CD4-positive, alpha-beta T cell treated with Interleukin-17A for 1 hour (primary cell): ENCODE measurements around the gene NEK7.
"Not testable (repeated sequence)": the region's sequence is repeated elsewhere in the genome, so short reads cannot be mapped to it uniquely, and the experiment has no call there.

ENCODE experiments used
- DNase-seq: peaks from one replicate; pipeline ENCODE4 v3.0.0-alpha.2; 2020

NEK7 gene

DNA sequence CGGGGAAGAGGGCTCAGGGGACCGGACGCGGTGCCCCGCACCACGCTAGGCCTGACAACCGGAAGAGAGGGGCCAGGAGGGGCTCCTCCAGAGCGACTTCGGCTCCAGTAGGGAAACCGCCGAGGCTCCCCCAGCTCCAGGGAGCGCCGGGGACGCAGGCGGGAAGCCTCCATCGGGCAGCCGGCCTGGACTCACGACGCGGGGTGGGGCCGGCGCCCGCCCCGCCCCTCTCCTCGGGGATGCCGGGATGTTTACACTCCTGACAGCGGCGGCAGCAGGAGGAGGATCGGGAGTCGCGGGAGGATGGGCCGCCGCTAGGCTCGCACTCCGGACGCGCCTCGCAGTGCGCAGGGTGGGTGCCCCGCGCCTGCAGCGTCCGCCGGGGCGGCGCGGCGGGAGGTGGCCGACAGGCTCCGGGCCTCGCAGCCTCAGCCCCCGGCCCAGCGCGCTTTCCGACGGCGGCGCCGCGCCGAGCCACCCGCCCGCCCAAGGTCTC lies at the start of gene NEK7:
TSS of gene NEK7 (plus strand) at position 254 of the 496 bp plus-strand sequence. CDS start 75,583 bp downstream, outside the sequence.
- peak; percentile 57 for DNase-seq

DNA sequence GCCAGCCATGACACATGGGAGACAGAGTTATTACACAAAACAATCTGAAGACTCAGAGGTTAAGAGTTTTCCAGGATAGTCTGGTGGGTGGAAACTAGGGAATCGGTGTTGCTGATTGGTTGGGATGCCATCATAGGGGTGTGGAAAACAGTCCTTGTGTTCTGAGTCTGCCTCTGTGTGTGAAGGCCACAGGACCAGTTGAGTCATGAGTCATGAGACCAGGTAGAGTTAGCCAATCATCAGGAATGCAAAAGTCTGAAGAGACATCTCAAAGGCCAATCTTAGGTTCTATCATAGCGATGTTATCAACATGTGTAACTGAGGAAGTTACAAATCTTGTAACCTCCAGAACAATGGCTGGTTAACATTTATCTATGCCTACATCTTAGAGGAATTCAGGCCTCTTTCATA lies 49.7 kb upstream of the NEK7 start:
- no peak for DNase-seq

DNA sequence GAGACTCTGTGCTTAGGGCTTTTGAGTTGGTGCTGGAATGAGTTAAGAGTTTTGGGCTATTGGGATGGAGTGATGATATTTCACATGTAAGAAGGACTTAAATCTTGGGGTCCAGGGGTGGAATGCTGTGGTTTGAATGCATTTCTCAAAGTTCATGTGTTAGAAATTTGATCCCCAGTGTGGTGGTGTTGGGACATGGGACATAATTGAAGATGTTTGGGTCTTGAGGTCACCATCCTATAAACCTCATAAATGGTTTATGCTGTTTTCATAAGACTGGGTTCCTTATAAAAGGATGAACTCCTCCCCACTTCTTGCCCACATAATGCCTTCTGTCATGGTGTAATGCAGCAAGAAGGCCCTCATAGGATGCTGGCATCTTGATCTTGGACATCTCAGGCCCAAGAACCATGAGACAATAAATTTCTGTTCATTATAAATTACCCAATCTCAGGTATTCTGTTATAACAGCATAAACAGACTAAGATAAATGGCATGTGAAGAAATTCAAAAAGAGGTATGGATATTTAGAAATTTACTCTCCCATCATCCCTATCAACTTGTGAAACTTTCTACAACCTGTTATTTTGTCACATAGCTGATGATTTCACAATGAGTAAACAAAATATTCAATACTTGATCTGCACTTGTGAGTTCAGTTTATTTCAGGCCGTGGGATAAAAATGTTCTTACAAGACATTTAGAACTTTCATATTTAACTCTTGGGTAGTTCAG lies 48.0 kb upstream of the NEK7 start:
- no peak for DNase-seq

DNA sequence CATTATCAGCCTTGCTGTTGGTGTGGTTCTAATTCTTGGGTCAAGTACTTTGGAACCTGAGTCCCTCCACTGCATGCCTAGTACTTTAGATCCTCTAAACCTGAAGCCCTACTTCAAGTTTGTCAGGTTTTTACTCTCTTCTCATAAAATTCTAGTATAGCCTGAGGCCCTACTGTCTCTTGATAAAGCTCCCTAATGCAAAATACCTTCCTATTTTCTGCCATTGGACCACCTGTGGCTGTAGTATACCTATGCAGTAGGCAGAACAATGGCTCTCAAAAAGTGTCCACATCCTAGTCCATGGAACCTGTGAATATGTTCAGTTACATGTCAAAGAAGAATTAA lies 47.5 kb upstream of the NEK7 start:
- DNase-seq, result no peak

DNA sequence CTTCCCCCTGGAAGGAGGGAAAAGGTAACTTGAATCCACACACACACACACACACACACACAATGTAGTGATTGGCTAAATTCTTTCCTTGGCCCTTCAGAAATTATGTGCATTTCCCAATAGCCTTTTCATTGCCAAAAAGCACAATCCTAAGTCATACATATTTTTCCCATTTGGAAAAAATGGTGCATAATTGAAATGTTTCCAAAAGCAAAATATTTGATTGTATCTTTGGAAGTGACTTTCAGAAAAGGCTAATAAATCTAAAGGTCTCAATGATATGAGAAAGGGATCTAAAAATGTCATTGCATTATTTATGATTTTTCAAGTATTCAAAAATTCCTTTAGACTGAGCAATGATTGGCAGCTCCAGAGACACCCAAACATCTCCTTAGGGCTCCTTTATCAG lies 43.5 kb upstream of the NEK7 start:
- DNase-seq, result no peak

DNA sequence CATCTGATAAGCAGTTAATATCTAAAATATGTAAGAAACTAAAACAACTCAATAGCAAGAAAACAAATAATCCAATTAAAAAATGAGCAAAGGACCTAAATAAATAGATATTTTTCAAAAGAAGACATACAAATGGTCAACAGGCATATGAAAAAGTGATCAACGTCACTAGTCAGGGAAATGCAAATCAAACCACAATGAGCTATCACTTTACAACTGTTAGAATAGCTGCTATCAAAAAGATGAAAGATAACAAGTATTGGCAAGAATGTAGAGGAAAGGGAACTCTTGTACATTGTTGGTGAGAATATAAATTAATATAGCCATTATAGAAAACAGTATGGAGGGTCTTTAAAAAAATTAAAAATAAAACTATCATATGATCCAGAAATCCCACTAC lies 40.7 kb upstream of the NEK7 start:
- DNase-seq, result no peak

DNA sequence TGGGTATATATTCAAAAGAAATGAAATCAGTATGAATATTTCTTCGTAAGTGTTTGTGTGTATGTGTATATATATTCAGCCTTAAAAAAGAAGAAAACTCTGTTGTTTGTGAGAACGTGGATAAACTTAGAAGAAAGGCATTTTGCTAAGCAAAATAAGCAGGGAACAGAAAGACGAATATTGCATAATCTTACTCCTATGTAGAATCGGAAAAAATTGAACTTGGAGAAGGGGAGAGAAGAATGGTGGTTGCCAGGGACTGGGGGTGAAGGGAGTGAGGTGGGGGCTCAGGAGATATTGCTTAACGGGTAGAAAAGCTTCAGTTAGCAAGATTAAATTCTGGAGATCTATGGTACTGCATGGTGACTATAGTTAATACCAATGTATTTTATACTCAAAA lies 40.3 kb upstream of the NEK7 start:
- DNase-seq, result no peak

DNA sequence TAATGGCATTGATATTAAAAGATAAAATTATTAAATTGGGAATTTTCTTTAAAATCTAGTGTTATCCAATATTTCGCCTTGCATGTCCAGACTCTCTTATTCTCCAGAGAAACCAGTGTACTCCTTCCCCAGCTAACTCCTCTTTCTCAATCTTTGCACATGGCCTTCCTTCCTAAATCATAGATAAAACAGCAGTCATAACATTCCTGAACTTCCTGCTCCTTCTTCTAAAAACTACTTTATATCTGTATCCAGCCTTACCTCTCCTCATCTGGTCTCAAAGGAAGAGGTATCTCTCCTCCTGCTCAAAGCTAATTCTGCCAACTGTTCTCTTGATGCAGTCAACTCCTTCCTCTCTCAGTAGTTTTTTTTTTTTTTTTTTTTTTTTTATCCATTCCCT lies 39.5 kb upstream of the NEK7 start:
- no peak for DNase-seq

DNA sequence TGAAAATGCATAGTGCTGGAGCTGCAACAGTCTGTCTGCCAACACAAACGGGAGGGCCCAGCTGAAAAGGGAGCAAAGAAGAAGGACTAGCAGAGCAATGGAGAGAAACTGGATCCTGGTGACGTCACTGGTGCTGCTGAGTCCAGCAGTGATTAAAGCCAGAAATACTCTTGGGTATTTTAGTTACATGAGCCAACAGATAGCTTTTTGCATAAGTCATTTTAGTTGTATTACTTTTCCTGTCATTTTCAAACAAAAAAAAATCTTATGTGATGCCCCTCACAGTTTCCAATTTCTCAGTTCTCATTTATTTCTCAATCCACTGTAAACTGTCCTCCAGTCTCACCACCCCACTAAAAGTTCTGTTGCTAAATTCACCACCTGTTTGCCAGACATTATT lies 38.7 kb upstream of the NEK7 start:
- no peak for DNase-seq

DNA sequence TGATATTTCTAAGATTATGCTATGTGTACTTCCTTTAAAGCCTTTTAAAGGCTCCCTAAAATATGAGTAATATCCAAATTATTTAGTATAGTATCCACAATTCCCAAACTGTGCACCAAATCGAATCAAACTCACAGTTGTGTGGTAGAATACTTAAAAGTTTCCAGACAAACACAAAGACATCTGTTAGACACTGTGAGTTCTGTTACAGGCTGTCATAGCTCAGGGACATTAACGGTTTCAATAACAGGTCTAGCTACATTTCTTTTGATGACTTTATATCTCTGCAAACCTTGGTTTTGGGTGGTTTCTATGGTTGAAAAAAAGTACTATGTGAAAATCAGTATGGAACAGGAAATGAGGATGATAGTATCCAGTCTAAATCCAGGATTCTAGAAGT lies 36.9 kb upstream of the NEK7 start:
- DNase-seq, result no peak

DNA sequence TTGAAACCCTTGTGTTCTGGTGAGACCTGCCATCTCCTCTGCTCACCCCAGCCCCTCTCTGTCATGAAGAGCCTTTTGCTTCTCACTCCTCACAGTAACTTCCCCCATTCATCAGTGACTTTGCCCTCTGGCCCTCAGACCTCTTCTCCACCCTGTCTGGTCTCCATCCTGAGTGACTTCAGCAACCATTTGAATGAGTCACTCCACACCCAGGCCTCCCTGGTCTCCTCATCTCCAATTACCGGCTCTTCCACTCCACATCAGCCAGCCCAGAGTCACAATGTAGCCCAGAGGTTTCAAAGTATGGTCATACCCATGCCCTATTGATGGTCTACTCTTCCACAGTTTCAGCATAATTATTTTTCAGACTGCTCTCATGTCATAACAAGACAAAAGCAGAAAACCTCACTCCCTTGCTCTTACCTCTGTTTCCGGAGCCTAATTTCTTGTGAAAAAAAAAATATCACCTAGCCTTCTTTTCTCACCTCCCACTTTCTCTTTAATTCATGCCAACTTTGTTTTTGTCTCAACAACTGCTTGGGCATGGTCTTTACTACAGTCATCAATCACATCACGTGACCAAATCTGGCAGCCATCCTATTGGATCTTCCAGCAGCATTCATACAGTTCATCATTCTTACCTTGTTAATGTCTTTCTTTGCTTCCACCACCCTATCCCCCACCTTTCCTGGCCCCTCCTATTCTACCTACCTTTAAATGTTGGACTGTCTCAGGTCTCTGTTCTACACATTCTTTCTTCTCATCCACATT lies 35.6 kb upstream of the NEK7 start:
- no peak for DNase-seq

DNA sequence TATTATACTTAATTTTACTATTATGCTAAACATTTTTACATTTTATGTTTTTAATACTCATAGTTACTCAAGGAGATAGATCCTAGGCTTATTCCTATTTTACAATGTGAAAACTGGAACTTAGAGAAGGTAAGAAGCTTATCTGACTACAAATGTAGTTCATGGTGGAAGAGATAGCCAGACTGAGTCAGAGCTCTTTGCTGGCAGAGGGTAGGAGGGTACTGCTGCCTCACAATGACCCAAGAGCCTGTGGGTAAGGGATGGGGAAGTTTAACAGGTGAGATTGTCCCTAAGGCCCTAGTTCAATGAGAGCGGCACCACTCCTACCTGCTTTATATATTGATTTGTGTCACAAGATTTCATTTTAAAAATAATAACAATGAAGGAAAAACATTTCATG lies 34.1 kb upstream of the NEK7 start:
- no peak for DNase-seq

DNA sequence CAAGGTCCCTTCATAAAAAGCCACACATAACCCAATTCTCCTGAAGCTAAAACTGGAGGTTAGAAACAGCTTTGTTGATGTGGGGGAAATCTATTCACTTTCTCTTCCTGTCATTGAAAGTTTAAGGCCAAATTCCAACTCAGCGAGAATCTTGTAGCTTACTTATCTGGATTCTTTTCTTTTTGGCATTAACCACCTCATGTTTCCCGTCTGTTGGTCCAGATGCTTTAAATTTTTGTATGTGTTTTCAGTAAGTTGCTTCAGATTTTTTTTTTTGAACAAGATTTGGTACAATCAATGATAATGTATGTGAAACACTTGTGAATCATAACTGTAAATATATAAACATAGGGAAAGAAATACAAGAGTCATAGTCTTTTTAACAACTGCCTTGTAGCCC lies 33.7 kb upstream of the NEK7 start:
- DNase-seq, result no peak

DNA sequence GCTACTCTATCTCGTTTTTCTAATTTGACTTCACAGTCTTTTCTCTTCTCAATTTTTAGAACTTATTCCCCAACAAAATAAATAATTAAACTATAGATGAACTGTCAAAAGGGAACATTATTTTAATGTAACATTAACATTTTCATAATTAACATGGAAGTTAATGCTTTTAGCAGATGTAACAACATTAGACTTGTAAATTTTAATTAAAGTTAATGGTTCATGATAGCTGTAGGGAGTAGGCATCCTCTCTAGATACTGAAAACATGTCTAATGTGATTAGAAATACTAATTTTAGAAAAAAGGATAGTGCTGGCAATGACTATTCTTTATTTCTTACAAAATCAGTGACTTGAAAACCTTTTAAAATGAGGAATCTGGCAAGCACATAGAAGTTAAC lies 32.1 kb upstream of the NEK7 start:
- no peak for DNase-seq

DNA sequence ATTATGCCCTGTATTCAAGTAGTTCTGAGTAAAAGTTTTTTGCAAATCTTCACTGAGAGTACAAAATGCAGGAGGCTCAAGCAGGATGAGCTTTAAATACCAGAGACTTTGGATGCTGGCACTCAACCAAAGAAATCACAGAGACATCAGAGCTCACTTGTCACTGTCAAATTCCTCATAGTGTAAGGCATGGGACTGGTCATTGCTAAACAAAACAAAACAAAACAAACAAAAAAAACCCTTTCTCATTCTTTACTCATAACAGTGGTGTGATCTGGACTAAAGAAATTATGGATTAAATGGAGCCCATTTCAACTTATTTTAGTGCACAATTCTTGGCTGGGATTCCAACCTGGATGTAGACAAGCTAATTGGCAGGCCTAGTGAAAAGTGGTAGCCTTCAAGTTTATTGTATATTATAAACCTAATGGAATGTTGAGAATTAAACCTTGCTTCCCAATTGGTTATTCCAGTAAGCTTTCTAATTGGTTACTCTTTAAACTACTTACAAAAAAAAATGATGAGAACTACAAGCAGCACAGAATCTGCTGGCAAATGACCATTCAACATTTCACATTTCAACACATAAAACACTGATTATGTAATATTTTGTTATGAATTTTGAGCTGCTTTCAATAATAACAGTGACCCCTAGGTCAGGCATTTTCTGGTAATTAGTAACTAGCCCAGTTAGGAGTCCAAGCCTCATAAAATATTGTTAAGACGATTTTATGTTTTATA lies 30.6 kb upstream of the NEK7 start:
- no peak for DNase-seq

DNA sequence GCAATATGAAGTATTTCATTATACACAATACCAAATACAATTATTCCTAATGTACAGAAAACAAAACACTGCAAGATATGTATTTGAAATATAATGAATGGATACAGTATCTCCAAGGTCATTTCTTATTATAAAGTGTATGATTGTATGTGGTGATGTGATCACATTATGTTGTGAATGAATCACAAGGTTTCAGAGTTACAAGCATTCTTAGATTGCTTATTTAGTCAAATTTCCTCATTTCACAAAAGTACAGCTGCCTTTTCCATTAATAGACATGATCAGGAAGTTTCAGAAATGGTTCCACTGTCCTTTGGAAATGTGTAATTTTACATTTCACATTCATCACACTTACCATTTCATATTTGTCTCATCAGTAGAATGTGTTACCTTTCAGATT lies 28.3 kb upstream of the NEK7 start:
- DNase-seq, result no peak

DNA sequence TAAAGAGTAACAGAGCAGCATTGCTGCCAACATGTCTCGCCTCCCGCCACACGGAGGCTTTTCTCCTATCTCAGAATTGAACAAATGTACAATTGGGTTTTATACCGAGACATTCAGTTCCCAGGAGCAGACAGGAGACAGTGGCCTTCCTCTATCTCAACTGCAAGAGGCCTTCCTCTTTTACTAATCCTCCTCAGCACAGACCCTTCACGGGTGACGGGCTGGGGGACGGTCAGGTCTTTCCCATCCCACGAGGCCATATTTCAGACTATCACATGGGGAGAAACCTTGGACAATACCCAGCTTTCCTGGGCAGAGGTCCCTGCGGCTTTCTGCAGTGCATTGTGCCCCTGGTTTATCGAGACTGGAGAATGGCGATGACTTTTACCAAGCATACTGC lies 26.7 kb upstream of the NEK7 start:
- DNase-seq, result not testable (repeated sequence)

DNA sequence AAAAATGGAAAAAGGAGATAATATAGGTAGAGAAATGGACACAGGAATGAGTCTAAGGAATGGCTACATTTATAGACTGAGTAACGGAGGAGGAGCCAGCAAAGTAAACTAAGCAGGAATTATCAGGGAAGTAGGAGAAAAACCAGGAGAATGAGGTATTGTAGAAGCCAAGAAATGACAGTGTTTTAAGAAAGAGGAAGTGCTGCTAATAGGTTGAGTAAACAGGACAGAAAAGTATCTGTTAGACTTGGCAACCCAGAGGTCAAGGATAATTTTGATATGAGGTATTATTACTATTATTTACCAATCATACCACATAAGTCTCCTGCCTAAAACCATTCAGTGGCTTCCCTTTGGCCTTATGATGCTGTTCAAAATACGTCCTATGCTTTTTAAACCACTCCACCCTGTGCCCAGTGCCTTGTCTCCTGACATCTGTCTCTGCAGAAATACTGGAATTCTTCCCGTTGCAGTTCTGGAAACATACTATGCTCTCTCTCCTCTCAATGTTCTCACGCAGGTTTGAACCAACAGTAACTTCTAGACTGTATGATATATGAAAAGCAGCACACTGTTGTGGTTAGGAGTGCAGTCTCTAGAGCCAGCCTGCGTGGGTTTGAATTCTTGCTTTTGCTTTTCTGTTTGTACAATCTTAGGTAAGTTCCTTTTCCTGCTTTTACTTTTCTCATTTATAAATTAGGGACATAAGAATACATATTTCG lies 24.6 kb upstream of the NEK7 start:
- no peak for DNase-seq

DNA sequence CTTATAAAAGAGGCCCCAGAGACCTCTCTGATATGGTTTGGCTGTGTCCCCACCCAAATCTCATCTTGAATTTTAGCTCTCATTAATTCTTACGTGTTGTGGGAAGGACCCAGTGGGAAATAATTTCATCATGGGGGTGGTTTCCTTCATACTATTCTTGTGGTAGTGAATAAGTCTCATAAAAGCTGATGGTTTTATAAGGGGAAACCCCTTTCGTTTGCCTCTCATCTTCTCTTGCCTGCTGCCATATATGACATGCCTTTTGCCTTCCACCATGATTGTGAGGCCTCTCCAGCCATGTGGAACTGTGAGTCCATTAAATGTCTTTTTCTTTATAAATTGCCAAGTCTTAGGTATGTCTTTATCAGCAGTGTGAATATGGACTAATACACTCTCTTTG lies 22.5 kb upstream of the NEK7 start:
- no peak for DNase-seq

DNA sequence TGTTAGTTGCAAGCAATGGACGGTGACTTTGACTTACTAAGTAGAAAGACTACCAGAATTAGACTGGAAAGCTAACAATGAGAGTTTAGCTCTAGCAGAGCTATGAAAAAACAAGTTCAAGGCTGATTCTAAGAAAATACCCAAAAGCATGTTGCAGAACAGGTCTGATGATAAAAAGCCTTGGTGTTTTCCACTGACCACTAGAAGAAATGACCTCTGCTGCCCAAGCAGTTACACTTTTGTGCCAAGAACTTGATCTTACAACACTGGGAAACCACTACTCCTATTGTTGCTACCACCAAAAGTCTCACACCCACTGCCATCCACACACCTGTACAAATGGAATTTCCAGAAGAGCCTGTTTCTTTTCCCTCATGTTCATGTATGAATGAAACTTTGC lies 21.4 kb upstream of the NEK7 start:
- DNase-seq, result no peak

DNA sequence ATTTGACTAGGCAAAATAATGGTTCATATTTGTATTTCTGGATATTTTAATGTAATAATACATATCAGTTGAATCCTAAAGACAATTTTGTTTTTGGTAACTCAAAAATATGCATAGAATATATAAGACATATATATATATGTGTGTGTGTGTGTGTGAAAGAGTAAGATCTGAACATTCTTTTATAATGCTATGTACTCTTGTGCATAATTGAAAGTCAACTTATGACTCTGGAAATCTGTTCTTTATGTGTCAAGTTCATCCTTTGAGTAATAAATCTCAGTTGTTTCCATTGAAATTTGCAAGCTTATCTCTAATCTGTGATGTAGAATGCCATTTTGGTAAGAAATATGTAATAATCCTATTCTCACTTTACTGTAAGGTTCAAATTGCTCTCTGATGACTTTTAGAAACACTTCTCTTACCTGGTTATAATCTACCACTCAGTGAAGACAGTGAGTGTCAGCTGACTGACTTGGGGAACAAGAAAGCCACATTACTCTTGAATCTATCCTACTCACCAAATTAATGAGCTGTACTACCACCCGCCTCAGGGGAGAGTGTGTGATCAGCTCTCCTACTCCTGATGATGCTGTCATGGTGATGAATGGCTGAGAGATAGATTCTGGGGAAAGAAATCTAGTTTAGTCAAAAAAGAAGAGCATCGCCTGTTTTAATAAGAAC lies 15.0 kb upstream of the NEK7 start:
- no peak for DNase-seq

DNA sequence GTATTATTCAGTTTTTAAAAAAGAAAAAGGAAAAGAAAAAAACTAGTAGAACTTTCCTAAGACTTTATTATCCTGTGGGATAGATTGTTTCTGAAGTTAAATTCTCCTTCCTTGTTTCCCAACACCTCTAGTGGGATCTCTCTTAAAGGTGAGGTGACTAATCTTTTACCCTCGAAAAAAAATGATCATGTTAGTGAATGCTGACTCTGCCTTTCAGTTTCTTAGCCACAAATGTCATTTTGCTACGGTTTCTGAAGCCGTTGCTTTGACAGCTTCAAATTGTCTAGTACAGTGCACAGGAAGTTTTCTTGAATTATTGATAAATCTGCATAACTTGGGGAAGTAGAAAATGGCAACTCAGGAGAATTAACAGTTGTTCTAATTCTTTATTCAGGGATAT lies 13.0 kb upstream of the NEK7 start:
- no peak for DNase-seq

DNA sequence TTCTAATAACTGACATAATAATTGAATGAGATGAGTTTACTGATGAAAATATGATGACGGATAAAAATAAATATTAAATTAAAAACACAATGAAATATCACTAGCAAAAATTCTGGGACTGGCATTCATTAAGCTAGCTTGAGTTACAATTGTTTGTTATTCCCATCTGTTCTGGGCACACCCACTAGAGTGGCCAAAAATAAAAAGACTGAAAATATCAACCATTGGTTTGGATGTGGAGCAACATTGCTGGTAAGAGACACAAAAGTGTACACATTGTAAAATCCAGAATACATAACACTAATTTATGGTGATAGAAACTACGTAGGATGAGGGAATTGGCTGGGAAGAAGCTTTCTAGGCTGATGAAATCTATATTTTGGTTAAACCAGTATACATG lies 9.6 kb upstream of the NEK7 start:
- no peak for DNase-seq
